GM20431 (cell line): Measurements from ENCODE around the gene APBA3.

Source experiments
- in situ Hi-C: fragments of 300-500 bp; cut with MseI, MboI; formaldehyde crosslinking; loops from one replicate; pipeline ENCODE4 v1.15.0; 2020; ENCODE audit warnings: low sequenced_read_pairs; ENCODE audit not compliant: unreplicated experiment

The APBA3 gene

DNA sequence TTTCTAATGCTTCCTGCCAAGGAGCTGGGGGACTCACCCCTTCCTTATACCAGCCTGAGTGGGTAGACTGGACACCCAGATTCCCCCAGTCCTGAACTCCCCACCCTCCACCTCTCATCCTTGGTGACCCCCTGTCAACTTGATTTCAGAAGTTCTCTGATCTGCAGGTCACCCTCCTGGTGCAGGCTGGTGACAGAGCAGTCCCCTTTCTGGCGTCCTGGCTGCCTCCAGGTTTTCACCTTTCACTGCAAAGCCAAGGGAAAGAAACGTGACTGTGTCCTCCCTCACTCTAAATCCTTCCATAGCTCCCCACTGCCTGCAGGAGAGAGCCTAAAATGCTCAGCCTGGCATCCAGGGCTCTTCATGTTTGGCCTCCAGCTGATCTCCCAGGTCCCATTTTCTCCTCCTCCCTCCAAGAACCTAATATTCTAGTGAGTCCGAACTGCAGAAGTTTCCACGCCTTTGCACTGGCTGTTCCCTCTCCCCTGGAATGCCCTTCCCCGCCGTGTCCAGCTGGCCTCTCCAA lies 28.8 kb upstream of the APBA3 start:
- in situ Hi-C loops = no loop called here

DNA sequence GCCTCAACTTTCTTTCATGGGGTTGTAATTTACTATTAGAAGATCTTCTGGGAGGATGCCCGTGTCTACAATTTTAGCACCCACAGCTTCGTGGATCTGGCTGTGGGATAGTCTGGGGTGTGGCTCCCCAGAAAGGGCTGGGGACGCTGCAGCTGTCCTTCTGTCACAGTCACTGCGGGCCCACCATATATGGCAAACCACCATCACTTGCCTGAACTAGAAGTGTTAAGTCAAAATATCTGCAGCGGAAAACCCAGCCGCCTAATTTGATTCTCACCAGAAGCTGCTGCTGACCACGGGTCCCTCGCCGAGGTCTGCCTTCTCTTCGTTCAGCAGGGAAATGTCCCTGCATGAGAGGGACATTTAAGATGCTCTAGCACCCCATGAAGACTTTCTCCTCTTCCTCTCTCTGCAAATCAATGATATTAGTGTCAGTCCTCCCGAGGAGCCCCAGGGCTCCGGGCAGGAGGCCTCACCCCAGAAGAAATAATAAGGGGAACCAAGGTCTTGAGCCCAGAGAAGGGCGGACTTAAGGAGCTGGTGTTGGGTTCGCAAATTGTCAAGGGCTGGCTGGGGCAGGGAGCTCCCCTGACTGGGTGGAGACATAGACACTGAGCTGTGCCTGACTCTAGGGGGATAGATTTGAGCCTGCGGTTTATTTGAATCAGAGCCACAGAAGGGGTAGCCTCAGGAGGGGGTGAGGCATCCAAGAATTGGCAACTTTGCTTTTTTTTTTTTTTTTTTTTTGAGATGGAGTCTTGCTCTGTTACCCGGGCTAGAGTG lies 27.7 kb upstream of the APBA3 start:
- in situ Hi-C loops = no loop called here

DNA sequence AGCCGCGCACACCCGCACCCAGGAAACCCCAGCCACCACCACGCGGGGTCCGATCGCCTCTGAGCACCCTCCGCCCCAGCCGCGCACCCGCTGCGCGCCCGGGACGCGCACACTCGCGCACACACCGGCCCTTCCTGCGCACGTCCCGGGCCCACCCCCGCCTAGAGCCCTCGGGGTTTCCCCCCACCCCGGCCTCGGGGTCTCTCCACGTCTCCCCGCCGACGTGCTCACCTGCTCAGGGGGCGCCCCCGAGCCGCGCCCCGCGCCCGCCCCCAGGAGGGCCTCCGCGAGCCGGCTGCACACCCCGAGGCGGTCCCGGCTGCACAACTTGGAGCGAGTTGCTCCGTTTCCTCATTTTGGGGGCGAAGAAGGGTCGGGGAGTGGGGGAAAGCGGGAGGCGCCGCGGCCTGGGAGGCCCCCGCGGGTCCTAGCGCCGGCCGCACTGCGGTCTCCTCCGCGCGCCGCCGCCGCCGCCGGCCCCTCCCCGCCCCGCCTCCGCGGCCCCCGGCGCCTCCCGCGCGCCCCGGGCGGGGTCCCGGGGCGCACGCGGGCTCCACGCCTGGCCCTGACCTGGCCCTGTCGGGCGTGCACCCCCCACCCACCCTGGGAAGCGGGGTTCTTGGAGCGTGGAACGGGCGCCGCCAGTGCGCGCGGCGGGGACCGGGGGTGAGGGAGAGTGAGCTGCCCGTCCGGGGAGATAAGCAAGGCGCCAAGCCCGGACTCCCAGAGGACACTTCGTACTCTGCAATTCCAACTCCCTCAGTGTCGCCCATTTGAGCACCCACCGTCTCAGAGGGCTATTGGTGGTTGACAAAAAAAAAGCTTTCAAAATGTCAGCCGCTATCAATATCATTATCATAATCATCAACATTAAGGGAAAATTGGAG lies 24.7 kb upstream of the APBA3 start, which contains the start of gene MATK:
Gene MATK, minus strand, starts transcription at position 444 of the 887 bp plus-strand sequence. CDS start 1,246 bp downstream, outside the sequence.
- in situ Hi-C loops = no loop called here

DNA sequence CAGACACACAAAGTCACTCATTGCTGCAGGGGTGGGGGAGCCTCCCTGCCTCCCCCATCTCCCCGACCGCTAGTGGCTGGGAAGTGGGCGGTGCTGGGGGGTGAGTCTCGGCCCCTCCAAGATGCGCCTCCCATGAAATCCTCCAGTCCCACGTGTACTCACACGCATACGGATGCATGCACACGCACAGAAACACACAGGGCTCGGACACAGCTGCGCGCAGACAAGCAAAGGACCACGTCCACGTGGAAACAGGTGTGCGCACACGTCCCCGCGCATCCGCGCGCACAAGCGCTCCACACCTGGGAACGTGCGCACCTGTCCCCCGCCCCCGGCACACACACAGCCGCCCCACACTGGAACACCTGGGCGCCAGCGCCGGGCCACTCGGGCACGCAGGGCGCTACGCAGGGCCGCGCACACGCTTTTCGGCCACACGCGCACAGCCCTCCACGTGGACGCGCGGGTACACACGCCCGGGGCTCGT lies 24.0 kb upstream of the APBA3 start:
- in situ Hi-C loops = no loop called here

DNA sequence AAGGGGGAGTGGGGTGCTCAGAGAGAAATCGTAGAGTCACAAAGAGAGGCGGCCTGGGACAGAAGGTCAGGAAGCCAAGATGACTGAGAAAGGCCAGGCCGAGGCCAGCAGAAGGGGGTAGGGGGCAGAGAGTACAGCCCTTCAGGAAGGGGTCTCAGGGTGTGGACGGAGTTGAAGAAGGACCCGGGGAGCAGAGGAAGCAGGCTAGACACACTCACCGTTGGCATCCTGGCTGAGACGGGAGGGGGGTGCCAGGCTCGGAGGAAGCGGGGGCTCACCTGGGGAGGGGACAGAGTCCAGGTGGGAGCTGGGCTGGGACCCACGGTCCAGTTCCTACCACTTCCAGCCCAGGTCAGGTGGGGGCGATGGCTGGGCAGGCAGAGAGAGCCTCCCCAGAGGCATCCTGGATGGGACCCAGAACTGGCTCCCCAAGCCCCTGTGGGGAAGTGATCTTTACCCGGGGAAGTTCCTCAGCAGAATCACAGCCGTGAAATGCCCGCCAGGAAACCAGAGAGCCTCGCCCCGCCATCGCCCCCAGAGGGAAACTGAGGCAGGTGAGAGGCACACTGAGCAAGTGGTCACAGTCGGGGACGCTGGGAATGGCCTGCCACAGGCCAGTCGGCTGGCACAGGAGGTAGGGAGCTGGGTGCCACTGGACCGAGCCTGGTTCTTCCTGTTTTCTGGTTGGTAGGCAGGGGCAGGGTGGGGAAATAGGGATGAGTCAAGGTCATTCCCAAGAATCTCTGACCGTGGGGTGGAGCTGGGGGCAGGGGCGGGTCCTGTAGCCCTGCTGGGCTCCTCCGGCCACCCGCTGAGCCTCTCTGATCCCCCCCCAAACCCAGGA lies 23.3 kb upstream of the APBA3 start:
- in situ Hi-C loops = no loop called here

DNA sequence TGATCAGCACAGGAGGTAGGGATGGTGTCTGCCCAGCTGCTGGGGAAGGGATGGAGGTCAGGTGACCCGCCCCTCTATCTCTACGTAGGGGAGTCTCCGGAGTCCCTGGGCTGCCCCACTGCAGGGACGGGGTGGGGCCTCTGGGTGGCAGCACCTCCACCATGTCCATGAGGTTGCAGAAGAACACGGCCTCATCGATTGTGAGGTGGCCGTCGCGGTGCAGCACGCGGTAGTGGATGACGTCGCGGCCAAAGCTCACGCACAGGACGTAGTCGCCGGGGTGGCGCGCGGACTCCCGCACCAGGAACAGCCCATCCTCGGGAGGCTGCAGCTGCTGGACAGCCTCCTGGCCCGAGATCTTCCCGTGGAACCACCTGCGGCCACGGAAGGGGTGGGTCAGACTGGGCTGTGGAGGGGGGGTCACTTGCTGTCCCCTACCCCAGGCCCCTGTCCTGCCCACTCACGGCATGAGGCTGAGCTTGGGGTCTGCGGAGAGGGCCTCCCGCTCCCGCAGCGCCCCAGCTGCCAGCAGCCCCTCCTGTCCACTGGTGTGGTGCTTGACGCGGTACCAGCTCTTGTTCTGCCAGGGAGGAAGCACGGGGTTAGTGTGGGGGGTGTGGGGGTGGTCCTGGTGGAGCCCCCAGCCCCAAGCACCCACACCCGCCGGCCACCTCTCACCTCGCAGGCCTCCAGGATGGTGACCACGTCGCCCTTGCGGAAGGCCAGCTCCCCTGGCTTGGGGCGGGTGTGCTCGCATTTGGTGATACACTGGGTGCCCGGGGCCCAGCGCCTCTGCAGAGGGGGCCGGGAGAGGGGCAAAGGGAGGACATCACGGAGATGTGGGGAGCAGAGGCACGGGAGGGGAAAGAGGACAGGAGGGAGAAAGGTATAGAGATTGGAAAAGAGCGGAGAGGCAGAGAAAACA lies 22.4 kb upstream of the APBA3 start:
- in situ Hi-C loops = no loop called here

DNA sequence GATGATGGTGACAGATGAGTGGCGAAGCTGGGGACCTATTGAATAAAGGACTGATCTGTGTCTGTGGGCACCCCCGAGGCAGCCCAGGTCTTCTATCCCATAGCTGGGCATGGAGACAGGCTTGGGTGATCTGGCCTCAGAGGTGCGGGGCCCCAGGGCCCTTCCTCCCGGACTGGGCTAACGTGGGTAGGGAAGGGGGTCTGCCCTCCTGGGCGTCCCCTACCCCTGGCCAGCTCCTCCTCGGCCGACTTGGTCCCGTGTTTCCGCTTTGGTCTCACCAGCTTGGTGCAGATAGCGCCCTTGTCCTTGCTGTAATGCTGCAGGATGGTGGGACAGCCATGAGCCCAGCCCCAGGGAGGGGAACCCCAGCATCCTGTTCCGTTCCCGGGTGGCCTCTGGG lies 21.4 kb upstream of the APBA3 start:
- in situ Hi-C loops = no loop called here

DNA sequence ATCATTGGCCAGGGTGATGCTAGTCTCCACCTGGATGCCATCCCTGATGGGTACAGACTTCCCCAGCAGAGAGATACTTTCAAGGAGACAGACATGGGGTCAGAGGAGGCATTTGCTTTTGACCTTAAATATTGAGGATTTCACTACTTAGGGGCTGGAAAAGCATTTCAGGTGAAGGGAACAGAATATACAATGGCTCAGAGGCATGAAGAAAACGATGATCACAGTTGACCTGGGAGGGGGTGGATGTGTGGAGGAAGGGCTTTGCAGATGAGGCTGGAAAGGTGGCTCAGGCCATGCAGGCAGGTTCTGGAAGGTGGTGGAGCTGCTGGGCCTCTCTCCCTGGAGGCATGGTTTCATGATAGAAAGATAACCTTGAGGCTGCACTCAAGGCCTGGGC lies 20.8 kb upstream of the APBA3 start:
- in situ Hi-C loops = no loop called here

DNA sequence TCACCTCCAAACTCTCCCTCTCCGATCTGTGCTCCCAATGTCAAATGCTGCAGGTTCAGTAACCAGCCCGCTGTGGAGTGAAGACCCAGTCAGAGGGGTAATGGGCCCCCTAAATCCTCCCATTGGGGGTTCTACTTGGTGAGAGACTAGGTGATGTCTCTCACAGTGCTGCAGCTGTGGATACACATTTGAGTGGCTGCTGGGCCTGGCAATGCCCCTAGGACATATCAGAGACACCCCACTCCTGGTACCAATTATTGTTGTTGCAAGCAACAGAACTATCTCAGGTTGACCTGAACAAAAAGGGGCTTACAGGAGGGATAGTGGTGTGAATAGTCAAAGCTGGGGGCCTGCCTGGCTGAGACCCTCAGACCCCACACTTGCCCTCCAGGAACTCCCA lies 20.1 kb upstream of the APBA3 start:
- in situ Hi-C loops = no loop called here

DNA sequence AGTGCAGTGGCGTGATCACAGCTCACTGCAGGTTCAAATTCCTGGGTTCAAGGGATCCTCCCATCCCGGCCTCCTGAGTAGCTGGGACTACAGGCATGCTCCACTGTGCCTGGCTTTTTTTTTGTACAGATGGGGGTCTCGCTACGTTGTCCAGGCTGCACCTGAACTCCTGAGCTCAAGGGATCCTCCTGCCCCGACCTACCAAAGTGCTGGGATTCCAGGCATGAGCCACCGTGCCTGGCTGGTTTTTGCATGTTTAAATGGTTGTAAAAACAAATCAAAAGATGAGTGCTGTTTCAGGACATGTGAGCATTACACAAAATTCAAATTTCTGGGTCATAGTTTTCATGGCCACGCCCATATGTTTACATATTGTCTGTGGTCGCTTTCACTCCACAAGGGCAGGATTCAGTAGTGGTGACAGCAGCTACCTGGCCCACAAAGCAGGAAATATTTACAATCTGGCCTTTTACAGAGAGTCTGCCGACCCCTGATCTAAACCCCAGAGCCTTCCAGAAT lies 19.4 kb upstream of the APBA3 start:
- in situ Hi-C loops = no loop called here

DNA sequence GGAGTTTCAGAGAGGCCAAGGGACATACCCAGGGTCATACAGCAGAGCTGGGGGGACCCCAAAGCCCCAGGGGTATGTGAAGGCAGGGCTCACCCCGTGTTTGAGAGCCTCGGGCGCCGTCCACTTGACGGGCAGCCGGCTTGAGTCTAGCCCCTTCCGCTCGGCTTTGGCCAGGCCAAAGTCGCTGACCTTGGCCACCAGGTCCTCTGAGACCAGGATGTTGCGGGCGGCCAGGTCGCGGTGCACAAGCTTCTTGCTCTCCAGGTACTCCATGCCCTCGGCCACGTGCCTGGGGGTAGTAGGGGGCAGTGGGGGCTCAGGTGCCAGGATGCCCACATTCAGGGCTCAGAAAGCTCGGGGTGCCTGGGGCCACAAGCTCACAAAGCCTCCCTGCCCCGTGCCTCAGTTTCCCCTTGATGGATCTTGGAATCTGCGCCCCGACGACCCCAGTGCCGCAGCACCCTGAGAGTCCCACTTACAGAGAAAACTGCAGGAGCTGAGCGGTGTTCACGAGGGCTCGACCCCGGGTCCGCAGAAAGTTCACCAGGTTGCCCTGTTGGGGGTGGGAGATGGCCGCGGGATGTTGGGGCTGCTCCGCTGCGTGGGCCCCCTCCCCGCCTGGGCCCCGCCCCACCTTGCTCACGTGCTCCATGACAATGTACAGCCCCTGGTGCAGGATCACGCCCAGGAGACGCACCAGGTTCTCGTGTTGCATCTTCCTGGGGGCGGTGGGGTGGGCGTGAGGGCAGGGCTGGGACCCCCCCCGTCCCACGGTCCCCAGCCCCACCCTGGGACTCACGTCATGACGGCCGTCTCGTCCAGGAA lies 17.6 kb upstream of the APBA3 start:
- in situ Hi-C loops = no loop called here

DNA sequence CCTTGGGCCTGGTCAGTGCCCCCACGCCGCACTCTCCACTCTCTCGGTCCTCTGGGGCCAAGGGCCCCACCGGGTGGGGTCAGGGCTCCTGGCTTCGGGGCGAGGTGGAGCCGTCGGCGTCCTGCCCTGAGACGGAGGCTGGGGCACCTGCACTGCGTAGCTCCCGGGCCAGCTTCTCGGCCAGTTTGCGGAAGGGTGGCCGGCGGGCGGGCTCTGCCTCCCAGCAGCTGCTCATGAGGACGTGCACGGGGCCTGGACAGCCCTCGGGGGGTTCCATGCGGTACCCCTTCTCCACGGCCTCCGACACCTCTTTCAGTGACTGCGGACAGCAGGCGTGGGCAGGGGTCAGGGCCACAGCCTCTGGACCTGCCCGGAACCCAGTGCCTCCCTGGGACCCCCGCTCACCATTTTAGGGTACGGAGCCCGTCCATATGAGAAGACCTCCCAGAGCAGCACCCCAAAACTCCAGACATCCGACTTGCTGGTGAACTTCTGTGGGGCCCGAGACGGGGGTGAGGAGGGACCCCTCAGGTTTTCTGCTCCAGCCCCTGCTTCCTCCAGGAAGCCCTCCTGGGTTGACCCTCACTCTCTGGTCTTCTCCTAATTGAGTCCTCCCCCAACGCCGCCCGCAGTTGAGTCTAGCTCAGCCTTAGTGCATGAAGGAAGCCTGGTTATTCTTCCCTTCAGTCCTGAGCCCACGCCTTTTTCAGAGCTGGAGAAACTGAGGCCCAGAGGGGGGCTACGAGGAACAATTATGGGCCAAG lies 16.8 kb upstream of the APBA3 start:
- in situ Hi-C loops = no loop called here

DNA sequence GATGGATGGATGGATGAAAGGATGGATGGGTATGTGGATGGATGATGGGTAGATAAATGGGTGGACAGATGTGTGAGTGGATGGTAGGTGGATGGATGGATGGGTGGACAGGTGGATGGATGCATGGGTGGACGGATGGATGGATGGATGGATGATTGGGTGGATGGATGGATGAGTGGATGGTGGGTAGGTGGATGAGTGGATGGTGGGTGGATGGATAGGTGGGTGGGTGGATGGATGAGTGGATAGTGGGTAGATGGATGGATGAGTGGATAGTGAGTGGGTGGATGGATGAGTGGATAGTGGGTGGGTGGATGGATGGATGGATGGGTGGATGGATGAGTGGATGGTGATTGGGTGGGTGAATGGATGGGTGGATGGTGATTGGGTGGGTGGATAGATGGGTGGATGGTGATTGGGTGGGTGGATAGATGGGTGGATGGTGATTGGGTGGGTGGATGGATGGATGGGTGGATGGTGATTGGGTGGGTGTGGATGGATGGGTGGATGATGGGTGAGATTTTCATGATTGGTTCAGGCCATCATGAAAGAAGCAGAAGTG lies 15.1 kb upstream of the APBA3 start:
- in situ Hi-C loops = no loop called here

DNA sequence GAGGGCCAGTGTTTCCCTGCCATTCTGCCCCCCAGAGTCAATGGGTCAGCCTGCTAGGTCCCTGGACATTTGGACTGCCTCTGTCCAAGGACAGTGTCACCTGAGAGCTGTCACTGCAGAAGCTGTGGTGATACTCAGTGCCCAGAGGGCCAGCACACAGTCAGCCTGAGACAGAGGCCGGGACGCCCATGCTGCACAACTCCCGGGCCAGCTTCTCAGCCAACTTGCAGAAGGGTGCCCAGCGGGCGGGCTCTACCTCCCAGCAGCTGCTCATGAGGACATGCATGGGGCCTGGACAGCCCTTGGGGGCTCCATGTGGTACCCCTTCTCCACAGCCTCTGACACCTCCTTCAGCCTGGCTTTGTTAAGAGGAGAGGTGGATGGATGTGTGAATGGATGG lies 14.3 kb upstream of the APBA3 start:
- in situ Hi-C loops = no loop called here

DNA sequence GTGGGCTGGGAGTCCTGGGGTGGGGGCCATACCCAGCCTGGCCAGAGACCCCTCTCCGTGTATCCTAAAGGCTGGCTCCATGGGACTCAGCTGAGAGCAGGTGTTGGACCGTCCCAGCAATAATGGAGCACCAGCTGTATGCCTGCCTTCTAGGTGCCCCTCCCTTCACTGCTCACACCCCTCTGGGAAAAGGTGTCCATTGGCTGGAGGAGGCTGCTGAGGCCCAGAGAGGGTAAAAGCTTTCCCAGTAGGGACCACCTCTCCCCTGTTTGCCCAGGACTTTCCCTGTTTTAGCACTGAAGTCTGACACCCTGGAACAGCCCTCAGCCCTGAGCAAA lies 13.9 kb upstream of the APBA3 start:
- in situ Hi-C loops = no loop called here

DNA sequence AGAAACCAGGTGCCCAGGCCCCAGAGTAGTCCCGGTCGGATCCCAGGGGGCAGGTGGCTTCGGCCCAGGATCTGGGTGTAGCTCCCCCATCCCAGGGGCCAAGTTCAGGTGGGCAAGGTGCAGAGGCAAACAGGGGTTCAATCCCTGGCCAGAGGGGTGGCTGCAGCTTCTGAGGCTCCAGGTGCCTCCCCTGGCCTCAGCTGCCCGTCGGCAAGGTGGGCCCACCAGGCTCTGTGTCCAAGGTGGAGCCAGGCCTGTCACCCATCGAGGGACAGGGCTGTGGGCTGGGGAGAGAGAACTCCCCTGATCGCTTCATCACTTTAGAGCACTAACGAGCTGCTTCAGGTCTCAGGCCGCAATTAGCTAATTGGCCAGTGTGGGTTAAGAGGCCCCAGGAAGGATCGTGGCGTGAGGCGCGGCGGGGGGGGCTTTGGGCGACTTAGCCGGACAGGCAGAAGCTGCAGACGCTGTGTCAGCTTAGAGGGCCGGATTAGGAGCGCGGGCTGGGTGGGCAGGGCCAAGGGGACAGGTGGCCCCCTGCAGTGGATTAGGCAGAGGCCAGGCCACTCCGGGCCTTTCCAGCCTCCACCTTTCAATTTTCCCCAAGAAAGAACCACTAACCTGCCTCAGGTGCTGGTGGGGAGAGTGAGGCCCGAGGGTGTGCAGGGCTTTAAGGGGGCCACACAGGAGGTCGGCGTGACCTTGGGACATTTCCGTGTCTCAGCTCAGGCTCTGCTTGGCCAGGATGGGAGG lies 13.3 kb upstream of the APBA3 start:
- in situ Hi-C loops = no loop called here
